ENCODE data around the gene CAPN15.

Gene CAPN15

GRCh38 chr16:572865-573650 lies 45.5 kb downstream of the CAPN15 start:
- DNase-seq: no peak
- Histone ChIP-seq H3K27me3 (replicated peaks) (no peaks in the 10 kb centered on the region), H3K36me3 (replicated peaks) (peaks cover 17% of the 10 kb centered on the region), H3K27ac (no peak overlapping the region), H3K4me3 (ENCODE audit: low read depth, low read length) (no peak overlapping the region)
- in situ Hi-C loops (cut with HindIII; ENCODE audit: low pct_ligation_motif_present, low sequenced_read_pairs): no loop called here
- TF ChIP-seq CTCF (IDR thresholded peaks at IDR 0.05; ENCODE audit: low read depth, low read length, missing control alignments): no peak

GRCh38 chr16:574021-574760 lies 46.7 kb downstream of the CAPN15 start:
- Histone ChIP-seq H3K27me3 (replicated peaks) (no peaks in the 10 kb centered on the region), H3K4me3 (ENCODE audit: low read depth, low read length) (no peak overlapping the region), H3K27ac (no peak overlapping the region), H3K36me3 (replicated peaks) (peaks cover 17% of the 10 kb centered on the region)
- no peak for DNase-seq
- in situ Hi-C loops (cut with HindIII; ENCODE audit: low pct_ligation_motif_present, low sequenced_read_pairs): no loop called here
- no peak for TF ChIP-seq CTCF (IDR thresholded peaks at IDR 0.05; ENCODE audit: low read depth, low read length, missing control alignments)

GRCh38 chr16:575354-576196 lies 48.1 kb downstream of the CAPN15 start:
- no peak overlapping the region for H3K27ac ChIP-seq
- no peak overlapping the region for H3K4me3 ChIP-seq (ENCODE audit: low read depth, low read length)
- DNase-seq: no peak
- peaks cover 17% of the 10 kb centered on the region for H3K36me3 ChIP-seq (replicated peaks)
- no peak for TF ChIP-seq CTCF (IDR thresholded peaks at IDR 0.05; ENCODE audit: low read depth, low read length, missing control alignments)
- in situ Hi-C loops (cut with HindIII; ENCODE audit: low pct_ligation_motif_present, low sequenced_read_pairs): no loop called here
- no peaks in the 10 kb centered on the region for H3K27me3 ChIP-seq (replicated peaks)

GRCh38 chr16:576197-576822 lies 48.8 kb downstream of the CAPN15 start:
- H3K4me3 ChIP-seq (ENCODE audit: low read depth, low read length): no peak overlapping the region
- H3K27me3 ChIP-seq (replicated peaks): no peaks in the 10 kb centered on the region
- in situ Hi-C loops (cut with HindIII; ENCODE audit: low pct_ligation_motif_present, low sequenced_read_pairs): no loop called here
- no peak for DNase-seq
- TF ChIP-seq CTCF (IDR thresholded peaks at IDR 0.05; ENCODE audit: low read depth, low read length, missing control alignments): no peak
- peaks cover 17% of the 10 kb centered on the region for H3K36me3 ChIP-seq (replicated peaks)
- H3K27ac ChIP-seq: no peak overlapping the region

- DNase-seq: no peak
- Histone ChIP-seq H3K36me3 (replicated peaks) (peaks cover 17% of the 10 kb centered on the region), H3K27me3 (replicated peaks) (no peaks in the 10 kb centered on the region), H3K4me3 (ENCODE audit: low read depth, low read length) (no peak overlapping the region), H3K27ac (no peak overlapping the region)
- in situ Hi-C loops (cut with HindIII; ENCODE audit: low pct_ligation_motif_present, low sequenced_read_pairs): no loop called here
- no peak for TF ChIP-seq CTCF (IDR thresholded peaks at IDR 0.05; ENCODE audit: low read depth, low read length, missing control alignments)
Observed at GRCh38 chr16:576823-577201, 49.3 kb downstream of the CAPN15 start.
